ENCODE data around the gene ADAMTSL3. TPM values are rescaled to one million over a fixed set of nuclear protein-coding genes. Genes with fewer than 3 reads are reported as not detected.

Gene ADAMTSL3
- total RNA-seq, 2 experiments from 2014 or later, result not detected

DNA sequence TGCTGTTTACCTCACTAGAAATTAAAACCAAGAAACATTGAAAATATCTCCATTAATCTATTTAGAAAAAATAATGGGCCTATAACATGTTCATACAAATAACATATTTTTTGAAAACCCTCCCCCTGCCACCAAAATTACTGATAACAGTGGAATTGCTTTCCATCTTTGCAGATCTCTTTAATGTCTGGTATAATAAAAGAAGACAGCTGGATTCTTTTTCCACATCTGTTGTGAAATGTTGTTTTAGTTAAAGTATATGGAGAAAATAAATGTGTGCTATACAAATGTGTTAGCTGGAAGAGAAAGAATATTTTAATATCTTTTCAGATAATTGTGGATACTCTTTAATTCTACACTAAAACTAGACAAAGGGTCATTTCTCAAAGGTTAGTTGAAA, 330.7 kb downstream of the ADAMTSL3 start:
- Histone ChIP-seq H3K9me3 (ENCODE audit: control insufficient read depth in 1 of 2, insufficient read depth in 1 of 2, low read length in 2 of 2) (no peaks in the 10 kb centered on the region), H3K4me1 (ENCODE audit: insufficient read depth, low read length) (no peaks in the 10 kb centered on the region), H3K27ac (ENCODE audit: low read depth in 1 of 2, low read length in 2 of 2) (no peak overlapping the region), H3K4me3 (ENCODE audit: low read length) (no peak overlapping the region), H3K27me3 (ENCODE audit: control insufficient read depth in 1 of 2, insufficient read depth in 2 of 2, low read length in 2 of 2) (no peaks in the 10 kb centered on the region), H3K36me3 (ENCODE audit: insufficient read depth, low read length) (no peaks in the 10 kb centered on the region)
- ATAC-seq (ENCODE audit: poor library complexity) (no peak), DNase-seq (no peak)
- Mint-ChIP-seq H3K27ac (no peak overlapping the region), H3K9me3 (no peaks in the 10 kb centered on the region), H3K4me3 (no peak overlapping the region), H3K36me3 (ENCODE audit: low read depth) (no peaks in the 10 kb centered on the region), H3K4me1 (ENCODE audit: low read depth) (no peaks in the 10 kb centered on the region), H3K27me3 (no peaks in the 10 kb centered on the region)
- ChIA-PET CTCF (no interaction called here), POLR2A (no interaction called here)
- intact Hi-C loops (cut with DNase I, micrococcal nuclease), result no loop called here
- TF ChIP-seq, protein P1, sequence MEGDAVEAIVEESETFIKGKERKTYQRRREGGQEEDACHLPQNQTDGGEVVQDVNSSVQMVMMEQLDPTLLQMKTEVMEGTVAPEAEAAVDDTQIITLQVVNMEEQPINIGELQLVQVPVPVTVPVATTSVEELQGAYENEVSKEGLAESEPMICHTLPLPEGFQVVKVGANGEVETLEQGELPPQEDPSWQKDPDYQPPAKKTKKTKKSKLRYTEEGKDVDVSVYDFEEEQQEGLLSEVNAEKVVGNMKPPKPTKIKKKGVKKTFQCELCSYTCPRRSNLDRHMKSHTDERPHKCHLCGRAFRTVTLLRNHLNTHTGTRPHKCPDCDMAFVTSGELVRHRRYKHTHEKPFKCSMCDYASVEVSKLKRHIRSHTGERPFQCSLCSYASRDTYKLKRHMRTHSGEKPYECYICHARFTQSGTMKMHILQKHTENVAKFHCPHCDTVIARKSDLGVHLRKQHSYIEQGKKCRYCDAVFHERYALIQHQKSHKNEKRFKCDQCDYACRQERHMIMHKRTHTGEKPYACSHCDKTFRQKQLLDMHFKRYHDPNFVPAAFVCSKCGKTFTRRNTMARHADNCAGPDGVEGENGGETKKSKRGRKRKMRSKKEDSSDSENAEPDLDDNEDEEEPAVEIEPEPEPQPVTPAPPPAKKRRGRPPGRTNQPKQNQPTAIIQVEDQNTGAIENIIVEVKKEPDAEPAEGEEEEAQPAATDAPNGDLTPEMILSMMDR (IDR thresholded peaks at IDR 0.05), result no peak

DNA sequence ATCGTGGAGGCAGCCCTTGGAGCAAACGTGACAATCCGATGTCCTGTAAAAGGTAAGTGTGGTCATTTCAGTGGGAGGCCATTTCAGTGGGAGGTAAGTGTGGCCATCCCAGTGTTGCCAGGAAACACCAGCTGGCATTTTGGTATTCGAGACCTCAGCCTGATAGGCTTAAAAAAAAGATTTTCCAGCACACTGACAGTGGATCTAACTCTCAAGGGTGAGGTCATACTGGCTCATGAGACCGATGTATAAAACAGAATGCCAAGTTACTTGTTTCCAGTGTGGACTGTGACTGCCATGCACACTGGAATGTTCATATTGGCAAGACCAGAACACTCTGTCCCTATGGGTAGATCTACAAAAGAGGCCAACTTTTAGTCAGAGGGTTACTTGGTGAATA, 337.2 kb downstream of the ADAMTSL3 start:
- Histone ChIP-seq H3K27me3 (ENCODE audit: control insufficient read depth in 1 of 2, insufficient read depth in 2 of 2, low read length in 2 of 2) (peaks cover 0 to 3% of the 10 kb centered on the region in 2 experiments), H3K4me1 (ENCODE audit: insufficient read depth, low read length) (no peaks in the 10 kb centered on the region), H3K27ac (ENCODE audit: low read depth in 1 of 2, low read length in 2 of 2) (no peak overlapping the region), H3K36me3 (ENCODE audit: insufficient read depth, low read length) (no peaks in the 10 kb centered on the region), H3K4me3 (ENCODE audit: low read length) (no peak overlapping the region), H3K9me3 (ENCODE audit: control insufficient read depth in 1 of 2, insufficient read depth in 1 of 2, low read length in 2 of 2) (no peaks in the 10 kb centered on the region)
- no peaks in the 10 kb centered on the region for H3K36me3 Mint-ChIP-seq (ENCODE audit: low read depth)
- ChIA-PET CTCF (no interaction called here), POLR2A (no interaction called here)
- H3K4me1 Mint-ChIP-seq (ENCODE audit: low read depth), result no peaks in the 10 kb centered on the region
- DNase-seq, result no peak
- TF ChIP-seq, protein P1 (IDR thresholded peaks at IDR 0.05), result no peak
- no peak for ATAC-seq (ENCODE audit: poor library complexity)
- H3K27ac Mint-ChIP-seq, result no peak overlapping the region
- H3K4me3 Mint-ChIP-seq, result no peak overlapping the region
- H3K27me3 Mint-ChIP-seq, result peaks cover 32% of the 10 kb centered on the region
- intact Hi-C loops (cut with DNase I, micrococcal nuclease), result no loop called here
- no peaks in the 10 kb centered on the region for H3K9me3 Mint-ChIP-seq

DNA sequence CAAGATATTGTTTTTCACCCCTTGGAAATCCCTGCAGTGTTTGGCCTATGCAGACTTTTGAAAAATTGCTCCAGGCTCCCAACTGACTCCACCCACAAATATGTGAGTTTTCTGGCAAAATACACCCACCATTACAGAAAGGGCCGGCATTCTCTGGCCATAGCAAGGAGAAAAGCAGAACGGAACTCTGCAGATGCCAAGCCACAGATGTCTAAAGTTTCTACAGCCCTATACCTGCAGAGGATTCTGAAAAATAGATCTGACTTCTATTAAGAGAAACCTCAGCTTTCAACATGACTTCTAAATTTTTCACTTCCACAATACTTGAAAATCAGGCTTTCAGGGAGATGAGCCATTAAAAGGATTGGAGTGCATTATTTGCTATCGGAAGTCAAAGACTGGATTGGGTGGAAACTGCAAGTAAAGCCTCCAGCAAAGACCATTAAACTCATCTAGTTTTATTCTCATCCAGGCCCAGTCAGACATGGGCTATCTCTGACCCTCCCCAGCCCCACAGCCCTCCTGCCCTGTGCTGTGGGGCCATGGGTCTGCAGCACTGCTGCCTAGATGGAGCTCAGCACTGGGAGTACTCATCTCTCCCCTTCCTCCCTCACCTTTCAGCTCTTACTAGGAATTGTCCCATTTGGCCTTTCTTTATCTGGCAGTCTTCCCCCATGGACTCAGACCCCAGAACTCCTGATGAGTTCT, 338.6 kb downstream of the ADAMTSL3 start:
- no peak overlapping the region for H3K4me3 Mint-ChIP-seq
- intact Hi-C loops (cut with DNase I, micrococcal nuclease), result no loop called here
- no peaks in the 10 kb centered on the region for H3K4me1 Mint-ChIP-seq (ENCODE audit: low read depth)
- no peak overlapping the region for H3K4me3 ChIP-seq (ENCODE audit: low read length)
- no peaks in the 10 kb centered on the region for H3K36me3 Mint-ChIP-seq (ENCODE audit: low read depth)
- no peaks in the 10 kb centered on the region for H3K36me3 ChIP-seq (ENCODE audit: insufficient read depth, low read length)
- TF ChIP-seq, protein P1 (IDR thresholded peaks at IDR 0.05), result no peak
- peaks cover 32% of the 10 kb centered on the region for H3K27me3 Mint-ChIP-seq
- ATAC-seq (ENCODE audit: poor library complexity) (no peak), DNase-seq (no peak)
- no peak overlapping the region for H3K27ac Mint-ChIP-seq
- H3K27ac ChIP-seq (ENCODE audit: low read depth in 1 of 2, low read length in 2 of 2), result no peak overlapping the region
- ChIA-PET POLR2A (no interaction called here), CTCF (no interaction called here)
- no peaks in the 10 kb centered on the region for H3K4me1 ChIP-seq (ENCODE audit: insufficient read depth, low read length)
- H3K9me3 Mint-ChIP-seq, result no peaks in the 10 kb centered on the region
- H3K9me3 ChIP-seq (ENCODE audit: control insufficient read depth in 1 of 2, insufficient read depth in 1 of 2, low read length in 2 of 2), result no peaks in the 10 kb centered on the region
- peaks cover 0 to 3% of the 10 kb centered on the region in 2 experiments for H3K27me3 ChIP-seq (ENCODE audit: control insufficient read depth in 1 of 2, insufficient read depth in 2 of 2, low read length in 2 of 2)
